Stomach (tissue), 9 donors: ENCODE measurements around the gene PET100. TPM values are rescaled to one million over a fixed set of nuclear protein-coding genes. Genes with fewer than 3 reads are reported as not detected.

Experiments
- DNase-seq, 2 donors: peaks; one replicate each; pipeline versions ENCODE4 v3.0.0 to v3.0.0-alpha.2; 2013 to 2019
- H3K27ac ChIP-seq, 5 donors: fragments of 200-600 bp in 4 of 5; sonication (generic) in 4 of 5; one replicate each; pipeline ENCODE4 v1.5.1; 2013 to 2019; ENCODE audit warnings: mild to moderate bottlenecking in 1 of 5, moderate library complexity in 1 of 5
- H3K27me3 ChIP-seq, 3 donors: fragments of 200-600 bp; sonication (generic); one replicate each; pipeline ENCODE4 v1.5.1; 2017 to 2019; ENCODE audit warnings: mixed run types in 1 of 3
- H3K36me3 ChIP-seq, 4 donors: fragments of 200-600 bp; sonication (generic); 1 replicate in 3 of 4; 2 replicates in 1 of 4; pipeline ENCODE4 v1.5.1; 2016 to 2019
- H3K4me1 ChIP-seq, 4 donors: fragments of 200-600 bp; sonication (generic); one replicate each; pipeline ENCODE4 v1.5.1; 2016 to 2019
- H3K4me3 ChIP-seq, 4 donors: fragments of 200-600 bp; sonication (generic) in 3 of 4; one replicate each; pipeline ENCODE4 v1.5.1; 2016 to 2019; ENCODE audit warnings: mild to moderate bottlenecking in 1 of 4
- H3K9me3 ChIP-seq, 4 donors: fragments of 200-600 bp; sonication (generic); one replicate each; pipeline ENCODE4 v1.5.1; 2016 to 2019
- EP300 ChIP-seq: sonication (generic); formaldehyde crosslinking; IDR thresholded peaks from one replicate; pipeline ENCODE4 v1.6.1; 2017; ENCODE audit warnings: antibody characterized with exemption
- POLR2A ChIP-seq, 4 donors: fragments of 450-650 bp; IDR thresholded peaks; one replicate each; pipeline ENCODE4 v1.6.1; 2016; ENCODE audit warnings: antibody characterized with exemption in 4 of 4, control low read depth in 2 of 4, mild to moderate bottlenecking in 1 of 4, moderate library complexity in 1 of 4
- POLR2AphosphoS5 ChIP-seq, 3 donors: sonication (generic); formaldehyde crosslinking; IDR thresholded peaks; one replicate each; pipeline ENCODE4 v1.6.1; 2016; ENCODE audit warnings: antibody characterized with exemption in 3 of 3
- WGBS, 5 donors: extraction: QIAGEN DNeasy Blood & Tissue Kit in 3 of 5; methylation state at CpG; one replicate each; pipeline versions ENCODE4 v1.1.5 to v1.1.7; 2013 to 2018; 5-methylcytosine and 5-hydroxymethylcytosine counted together
- intact Hi-C: fragments of 100-400 bp; cut with DNase I; formaldehyde crosslinking; loops from one replicate; pipeline ENCODE4 v1.15.1; 2023; ENCODE audit warnings: low total_unique reads
- polyA plus RNA-seq, 3 donors: library from polyadenylated mRNA; stranded (reverse); fragments of 200-250 nt; gene quantifications; one replicate each; pipeline ENCODE4 v1.2.3, GENCODE V29; 2013
- total RNA-seq, 5 donors: library from RNA; depleted of rRNA; stranded (reverse); fragments of >200 nt; gene quantifications; one replicate each; pipeline versions ENCODE4 v1.1.0 to v1.2.3, GENCODE V29; 2014 to 2016
- TF ChIP-seq, protein P1 (sequence below), 7 experiments: fragments of 450-650 bp in 4 of 7; fragments of 200-600 bp in 3 of 7; sonication (generic) in 3 of 7; IDR thresholded peaks; one replicate each; pipeline ENCODE4 v1.5.1; 2016 to 2019; ENCODE audit warnings: antibody characterized with exemption in 7 of 7, control low read depth in 2 of 7, mild to moderate bottlenecking in 1 of 7
- donor health status: healthy with polysubstance abuse.
- donor health status: Bipolar disorder and iron deficiency.
- donor health status: healthy.

Gene PET100
- total and polyA plus RNA-seq, 8 donors = 0.89 to 197 (median 28.1) TPM

DNA sequence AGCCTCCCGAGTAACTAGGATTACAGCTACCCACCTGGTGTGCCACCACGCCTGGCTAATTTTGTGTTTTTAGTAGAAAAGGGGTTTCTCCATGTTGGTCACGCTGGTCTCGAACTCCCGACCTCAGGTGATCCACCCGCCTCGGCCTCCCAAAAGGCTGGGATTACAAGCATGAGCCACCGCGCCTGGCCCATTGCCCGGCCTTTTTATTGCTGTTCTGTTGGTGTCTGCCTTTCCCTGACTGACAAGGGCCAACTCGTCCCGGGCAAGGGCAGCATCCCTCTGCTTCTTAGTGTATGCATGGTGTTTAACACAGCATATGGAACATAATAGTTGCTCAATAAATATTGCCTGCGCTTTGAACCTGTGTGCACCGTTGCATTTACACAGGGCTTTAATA, 33.1 kb downstream of the PET100 start:
- Histone ChIP-seq H3K4me3 (no peak overlapping the region), H3K4me1 (peaks cover 0 to 7% (median 0%) of the 10 kb centered on the region in 4 donors), H3K27ac (no peak overlapping the region), H3K9me3 (no peaks in the 10 kb centered on the region), H3K36me3 (no peaks in the 10 kb centered on the region), H3K27me3 (peaks cover 0 to 45% (median 0%) of the 10 kb centered on the region in 3 donors)
- no peak for DNase-seq
- intact Hi-C loops = no loop called here
- TF ChIP-seq POLR2AphosphoS5 (IDR thresholded peaks at IDR 0.05) (no peak), POLR2A (IDR thresholded peaks at IDR 0.05) (no peak), EP300 (no peak)
- TF ChIP-seq, protein P1, sequence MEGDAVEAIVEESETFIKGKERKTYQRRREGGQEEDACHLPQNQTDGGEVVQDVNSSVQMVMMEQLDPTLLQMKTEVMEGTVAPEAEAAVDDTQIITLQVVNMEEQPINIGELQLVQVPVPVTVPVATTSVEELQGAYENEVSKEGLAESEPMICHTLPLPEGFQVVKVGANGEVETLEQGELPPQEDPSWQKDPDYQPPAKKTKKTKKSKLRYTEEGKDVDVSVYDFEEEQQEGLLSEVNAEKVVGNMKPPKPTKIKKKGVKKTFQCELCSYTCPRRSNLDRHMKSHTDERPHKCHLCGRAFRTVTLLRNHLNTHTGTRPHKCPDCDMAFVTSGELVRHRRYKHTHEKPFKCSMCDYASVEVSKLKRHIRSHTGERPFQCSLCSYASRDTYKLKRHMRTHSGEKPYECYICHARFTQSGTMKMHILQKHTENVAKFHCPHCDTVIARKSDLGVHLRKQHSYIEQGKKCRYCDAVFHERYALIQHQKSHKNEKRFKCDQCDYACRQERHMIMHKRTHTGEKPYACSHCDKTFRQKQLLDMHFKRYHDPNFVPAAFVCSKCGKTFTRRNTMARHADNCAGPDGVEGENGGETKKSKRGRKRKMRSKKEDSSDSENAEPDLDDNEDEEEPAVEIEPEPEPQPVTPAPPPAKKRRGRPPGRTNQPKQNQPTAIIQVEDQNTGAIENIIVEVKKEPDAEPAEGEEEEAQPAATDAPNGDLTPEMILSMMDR (IDR thresholded peaks at IDR 0.05) = no peak
- 82 to 89% (median 84%) methylated on average over 14 of the region's 14 CpGs for WGBS, 5 donors

GRCh38 chr19:7663706-7664105, 34.1 kb downstream of the PET100 start:
- Histone ChIP-seq H3K9me3 (no peaks in the 10 kb centered on the region), H3K4me3 (no peak overlapping the region), H3K27ac (no peak overlapping the region), H3K36me3 (no peaks in the 10 kb centered on the region), H3K4me1 (no peaks in the 10 kb centered on the region), H3K27me3 (peaks cover 0 to 44% (median 2%) of the 10 kb centered on the region in 3 donors)
- intact Hi-C loops = no loop called here
- TF ChIP-seq POLR2AphosphoS5 (IDR thresholded peaks at IDR 0.05) = no peak
- no peak for TF ChIP-seq EP300
- TF ChIP-seq, protein P1 (IDR thresholded peaks at IDR 0.05) = no peak
- no peak for TF ChIP-seq POLR2A (IDR thresholded peaks at IDR 0.05)
- DNase-seq = no peak
- 76 to 78% (median 78%) methylated on average over 7 of the region's 7 CpGs for WGBS, 5 donors

GRCh38 chr19:7665076-7665475, 35.5 kb downstream of the PET100 start:
- Histone ChIP-seq H3K4me3 (no peak overlapping the region), H3K9me3 (no peaks in the 10 kb centered on the region), H3K36me3 (no peaks in the 10 kb centered on the region), H3K27me3 (peaks cover 0 to 52% (median 16%) of the 10 kb centered on the region in 3 donors), H3K27ac (no peak overlapping the region), H3K4me1 (peaks cover 0 to 6% (median under 1%) of the 10 kb centered on the region in 4 donors)
- intact Hi-C loops = no loop called here
- TF ChIP-seq, protein P1 (IDR thresholded peaks at IDR 0.05) = no peak
- 20 to 33% (median 22%) methylated on average over 4 of the region's 4 CpGs for WGBS, 5 donors
- DNase-seq = peak in 1 of 2 donors; percentile 74

GRCh38 chr19:7668842-7669241, 39.2 kb downstream of the PET100 start, which contains the start of gene RETN:
RETN (plus strand) TSS chr19:7669049; CDS start chr19:7669327, 278 bp downstream.
- Histone ChIP-seq H3K27me3 (peaks cover 0 to 61% (median 30%) of the 10 kb centered on the region in 3 donors), H3K4me1 (peaks cover 0 to 13% (median 4%) of the 10 kb centered on the region in 4 donors), H3K9me3 (peaks cover 0 to 4% (median 0%) of the 10 kb centered on the region in 4 donors), H3K4me3 (peak within 1 kb of the TSS in 2 of 4 donors; percentile 12 to 13), H3K27ac (no peak within 1 kb of the TSS), H3K36me3 (no peaks in the 10 kb centered on the region)
- no peak for DNase-seq
- intact Hi-C loops = no loop called here
- WGBS, 5 donors = 62 to 86% (median 75%) methylated on average over 6 to 9 of the region's 9 CpGs
- TF ChIP-seq EP300 (no peak), POLR2A (IDR thresholded peaks at IDR 0.05) (no peak), POLR2AphosphoS5 (IDR thresholded peaks at IDR 0.05) (no peak)
- TF ChIP-seq, protein P1 (IDR thresholded peaks at IDR 0.05) = no peak
